B cell (primary cell): ENCODE data around the gene PSMA1. TPM values are rescaled to one million over a fixed set of nuclear protein-coding genes. Genes with fewer than 3 reads are reported as not detected.

Experiments used
- ATAC-seq: fragments of 200-7000 bp; cut with Tn5 transposase; one replicate; pipeline ENCODE4 v1.10.0; 2021; ENCODE audit warnings: low read depth, mild to moderate bottlenecking, moderate number of reproducible peaks, moderate library complexity
- CTCF ChIA-PET: fragments of 350-600 bp; sonication (Branson Sonifier 250); formaldehyde crosslinking; loops from one replicate; lab custom pipeline; 2021; ENCODE audit warnings: antibody characterized with exemption, inconsistent platforms; lab: Charles Lee
- POLR2A ChIA-PET: fragments of 350-600 bp; sonication (Branson Sonifier 250); formaldehyde crosslinking; loops from one replicate; lab custom pipeline; 2021; ENCODE audit warnings: antibody characterized with exemption; lab: Charles Lee
- DNase-seq: peaks from one replicate; pipeline ENCODE4 v3.0.0; 2013
- H2AFZ ChIP-seq: 2 replicates; pipeline ENCODE4 v1.6.1; 2012; ENCODE audit warnings: mild to moderate bottlenecking, low read depth, low read length; ENCODE audit not compliant: insufficient read depth, poor library complexity, severe bottlenecking
- H3K27ac ChIP-seq, 2 donors: 1 replicate in 1 of 2; 2 replicates in 1 of 2; pipeline ENCODE4 v1.5.1; 2012 to 2013; ENCODE audit warnings: low read length in 2 of 2, mild to moderate bottlenecking in 2 of 2, moderate library complexity in 1 of 2
- H3K27me3 ChIP-seq, 4 experiments: fragments of 200-600 bp in 1 of 4; sonication (generic) in 1 of 4; replicated peaks in 1 of 4; 1 replicate in 2 of 4; 2 replicates in 2 of 4; pipeline versions ENCODE4 v1.6.1 to v1.7.0; 2013 to 2016; ENCODE audit warnings: low read length in 3 of 4, mild to moderate bottlenecking in 2 of 4, mixed read lengths in 1 of 4, moderate library complexity in 1 of 4; ENCODE audit not compliant: insufficient read depth in 4 of 4, control insufficient read depth in 3 of 4; ENCODE audit errors: control extremely low read depth in 1 of 4
- H3K36me3 ChIP-seq, 2 experiments: replicated peaks in 1 of 2; 1 replicate in 1 of 2; 2 replicates in 1 of 2; pipeline versions ENCODE4 v1.6.1 to v1.7.1; 2013; ENCODE audit warnings: low read length in 1 of 2; ENCODE audit not compliant: insufficient read depth in 2 of 2, control insufficient read depth in 1 of 2; ENCODE audit errors: control extremely low read depth in 1 of 2, extremely low read depth in 1 of 2
- H3K4me1 ChIP-seq, 2 donors: fragments of 200-600 bp in 1 of 2; sonication (generic) in 1 of 2; 1 replicate in 1 of 2; 2 replicates in 1 of 2; pipeline versions ENCODE4 v1.5.1 to v1.6.1; 2013 to 2017; ENCODE audit warnings: low read length in 2 of 2; ENCODE audit not compliant: control insufficient read depth in 2 of 2, insufficient read depth in 2 of 2
- H3K4me2 ChIP-seq: replicated peaks from 2 replicates; pipeline ENCODE3; 2012; ENCODE audit warnings: mild to moderate bottlenecking, low read depth, low read length; ENCODE audit not compliant: poor library complexity, severe bottlenecking
- H3K4me3 ChIP-seq, 5 experiments: fragments of 200-600 bp in 1 of 5; sonication (generic) in 1 of 5; 1 replicate in 3 of 5; 2 replicates in 2 of 5; pipeline versions ENCODE4 v1.5.1 to v1.7.0; 2011 to 2016; ENCODE audit warnings: low read length in 4 of 5, mild to moderate bottlenecking in 4 of 5, low read depth in 2 of 5, control low read depth in 1 of 5, moderate library complexity in 1 of 5; ENCODE audit not compliant: insufficient read depth in 1 of 5; ENCODE audit errors: control extremely low read depth in 1 of 5, extremely low read depth in 1 of 5
- H3K79me2 ChIP-seq: fragments of 200-600 bp; sonication (generic); one replicate; pipeline ENCODE4 v1.6.0; 2016; ENCODE audit warnings: low read length; ENCODE audit not compliant: control insufficient read depth, insufficient read depth
- H3K9ac ChIP-seq: fragments of 200-600 bp; sonication (generic); 2 replicates; pipeline ENCODE4 v1.6.1; 2017; ENCODE audit warnings: mild to moderate bottlenecking, low read length, moderate library complexity
- H3K9me3 ChIP-seq, 3 donors: one replicate each; pipeline versions ENCODE4 v1.6.1 to v1.7.1; 2013; ENCODE audit warnings: low read length in 2 of 3; ENCODE audit not compliant: control insufficient read depth in 2 of 3, insufficient read depth in 1 of 3; ENCODE audit errors: control extremely low read depth in 1 of 3
- H4K20me1 ChIP-seq: 2 replicates; pipeline ENCODE4 v1.6.0; 2012; ENCODE audit warnings: mild to moderate bottlenecking, low read length; ENCODE audit not compliant: insufficient read depth, control insufficient read depth, poor library complexity, severe bottlenecking
- H3K27ac Mint-ChIP-seq: one replicate; pipeline ENCODE4 v1.8.0; 2021; ENCODE audit warnings: mixed read lengths
- H3K27me3 Mint-ChIP-seq: one replicate; pipeline ENCODE4 v1.8.0; 2021; ENCODE audit warnings: mixed read lengths
- H3K4me1 Mint-ChIP-seq: one replicate; pipeline ENCODE4 v1.8.0; 2021; ENCODE audit warnings: mixed read lengths
- H3K4me3 Mint-ChIP-seq: one replicate; pipeline ENCODE4 v1.8.0; 2021; ENCODE audit warnings: mixed read lengths
- H3K9me3 Mint-ChIP-seq: one replicate; pipeline ENCODE4 v1.8.0; 2022; ENCODE audit warnings: mixed read lengths; ENCODE audit not compliant: insufficient read depth
- CTCF ChIP-seq: fragments of 200-600 bp; IDR thresholded peaks from one replicate; pipeline ENCODE4 v1.8.0; 2022; ENCODE audit warnings: antibody characterized with exemption, mild to moderate bottlenecking
- EZH2 ChIP-seq: IDR thresholded peaks from 2 replicates; pipeline ENCODE4 v1.6.1; 2012; ENCODE audit warnings: borderline replicate concordance, low read depth, mild to moderate bottlenecking, moderate library complexity, low read length; ENCODE audit not compliant: insufficient read depth, poor library complexity, severe bottlenecking
- WGBS: methylation state at CpG from one replicate; pipeline ENCODE4 v1.1.5; 2013; ENCODE audit warnings: missing lambda C conversion rate; ENCODE audit not compliant: insufficient coverage; 5-methylcytosine and 5-hydroxymethylcytosine counted together
- intact Hi-C: fragments of 100-400 bp; cut with micrococcal nuclease; formaldehyde crosslinking; loops from one replicate; pipeline ENCODE4 v1.10.0; 2022
- polyA plus RNA-seq: library from polyadenylated mRNA; depleted of rRNA; stranded (reverse); fragments of >200 nt; gene quantifications from 2 replicates; pipeline ENCODE4 v1.2.3, GENCODE V29; 2012
- total RNA-seq, 2 donors: library from RNA; stranded (reverse); fragments of 120-200 nt in 1 of 2; gene quantifications; 1 replicate in 1 of 2; 2 replicates in 1 of 2; pipeline versions ENCODE4 v1.2.3 to v1.2.4, GENCODE V29; 2013 to 2022

Gene PSMA1
- total and polyA plus RNA-seq, 2 donors (not counting 1 experiment from before 2014, with no cell fraction given): 91.4 to 123 TPM

GRCh38 chr11:14499178-14499559 is 21.0 kb downstream of the PSMA1 start:
- Histone ChIP-seq H3K4me3 (peak overlapping the region; percentile 62 to 89 (median 77)), H3K4me2 (peak overlapping the region; percentile 96), H3K36me3 (peaks cover 5 to 33% of the 10 kb centered on the region in 2 experiments), H3K79me2 (peaks cover 43% of the 10 kb centered on the region), H3K9ac (peak overlapping the region; percentile 82), H3K4me1 (peaks cover 6 to 10% of the 10 kb centered on the region in 2 donors), H2AFZ (peak overlapping the region; percentile 80), H3K27me3 (no peaks in the 10 kb centered on the region), H3K27ac (peak overlapping the region in 1 of 2 donors; percentile 85), H3K9me3 (no peaks in the 10 kb centered on the region), H4K20me1 (peaks cover 16% of the 10 kb centered on the region)
- Mint-ChIP-seq H3K27ac (peak overlapping the region; percentile 94), H3K4me3 (peak overlapping the region; percentile 97), H3K9me3 (no peaks in the 10 kb centered on the region), H3K4me1 (peaks cover 36% of the 10 kb centered on the region), H3K27me3 (no peaks in the 10 kb centered on the region)
- intact Hi-C loops: loop anchor here (1.0 to 5.0 kb wide), 4 partner anchors 21 to 392 kb away; partner anchors contain the start of genes PSMA1 and RRAS2
- 4% methylated on average over 3 of the region's 19 CpGs for WGBS
- DNase-seq: no peak
- peak; percentile 34 for ATAC-seq
- CTCF ChIA-PET: interaction anchor here (1.7 to 7.3 kb wide), 4 partner anchors 21 to 407 kb away, joined by 5 to 58 read pairs (median 7); partner anchors contain the start of genes CYP2R1 and PSMA1
- no peak for TF ChIP-seq EZH2
- no peak for TF ChIP-seq CTCF
- POLR2A ChIA-PET: interaction anchor here (0.6 to 1.8 kb wide), 4 partner anchors 11 to 288 kb away, joined by 3 to 5 read pairs (median 4); no protein-coding TSS in a partner anchor

- 100% methylated on average over 1 of the region's 3 CpGs for WGBS
- DNase-seq (no peak), ATAC-seq (no peak)
- H3K4me1 Mint-ChIP-seq: peaks cover 2% of the 10 kb centered on the region
- ChIA-PET POLR2A (interaction anchor here (0.6 kb wide), 1 partner anchor 10 kb away, joined by 6 read pairs; no protein-coding TSS in a partner anchor), CTCF (interaction anchor here (1.2 to 3.2 kb wide), 6 partner anchors 8 to 526 kb away, joined by 3 to 16 read pairs (median 4); no protein-coding TSS in a partner anchor)
- H3K9me3 Mint-ChIP-seq: no peaks in the 10 kb centered on the region
- Histone ChIP-seq H2AFZ (no peak overlapping the region), H3K4me2 (no peak overlapping the region), H3K9ac (peak overlapping the region; percentile 5), H4K20me1 (peaks cover 6% of the 10 kb centered on the region), H3K79me2 (peaks cover 7% of the 10 kb centered on the region), H3K4me3 (no peak overlapping the region), H3K27ac (no peak overlapping the region), H3K4me1 (no peaks in the 10 kb centered on the region), H3K27me3 (no peaks in the 10 kb centered on the region), H3K36me3 (peaks cover 17 to 88% of the 10 kb centered on the region in 2 experiments), H3K9me3 (no peaks in the 10 kb centered on the region)
- intact Hi-C loops: no loop called here
- no peak overlapping the region for H3K27ac Mint-ChIP-seq
- H3K4me3 Mint-ChIP-seq: no peak overlapping the region
- TF ChIP-seq EZH2: no peak
- TF ChIP-seq CTCF: no peak
- H3K27me3 Mint-ChIP-seq: no peaks in the 10 kb centered on the region
Measured at GRCh38 chr11:14480716-14481115, 39.5 kb downstream of the PSMA1 start.
